GM21367 (cell line): Measurements from ENCODE around the gene NOL9.
"Not testable (repeated sequence)": the region's sequence is repeated elsewhere in the genome, so short reads cannot be mapped to it uniquely, and the experiment has no call there.

ENCODE experiments used
- ATAC-seq: cut with Tn5 transposase; IDR thresholded peaks from one replicate; pipeline ENCODE4 v1.9.1; 2021; ENCODE audit not compliant: unreplicated experiment

The NOL9 gene

DNA sequence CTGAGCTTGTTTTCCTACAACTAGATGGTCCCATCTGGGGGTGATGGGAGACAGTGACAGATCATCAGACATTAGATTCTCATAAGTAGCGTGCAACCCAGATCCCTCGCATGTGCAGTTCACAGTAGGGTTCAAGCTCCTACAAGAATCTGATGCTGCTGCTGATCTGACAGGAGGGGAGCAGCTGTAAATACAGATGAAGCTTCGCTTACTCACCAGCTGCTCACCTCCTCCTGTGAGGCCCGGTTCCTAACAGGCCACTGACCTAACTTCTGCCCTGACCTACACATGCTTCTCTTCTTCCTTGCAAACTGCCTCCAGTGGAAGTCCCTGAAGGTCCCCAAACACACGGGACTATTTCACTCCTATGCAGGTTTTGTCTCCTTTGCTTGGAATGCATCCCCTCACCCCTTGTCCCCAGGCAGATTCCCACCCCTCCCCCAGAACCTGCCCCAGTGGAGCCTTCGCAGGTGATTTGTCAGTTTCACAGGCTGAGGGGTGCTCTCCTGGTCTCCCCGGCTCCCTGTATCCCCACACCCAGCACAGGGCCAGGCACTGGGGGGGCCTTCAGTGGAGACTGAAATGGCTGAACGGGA lies 19.8 kb upstream of the NOL9 start:
- no peak for ATAC-seq

GRCh38 chr1:6572653-6573383 lies 18.5 kb upstream of the NOL9 start:
- ATAC-seq: no peak

DNA sequence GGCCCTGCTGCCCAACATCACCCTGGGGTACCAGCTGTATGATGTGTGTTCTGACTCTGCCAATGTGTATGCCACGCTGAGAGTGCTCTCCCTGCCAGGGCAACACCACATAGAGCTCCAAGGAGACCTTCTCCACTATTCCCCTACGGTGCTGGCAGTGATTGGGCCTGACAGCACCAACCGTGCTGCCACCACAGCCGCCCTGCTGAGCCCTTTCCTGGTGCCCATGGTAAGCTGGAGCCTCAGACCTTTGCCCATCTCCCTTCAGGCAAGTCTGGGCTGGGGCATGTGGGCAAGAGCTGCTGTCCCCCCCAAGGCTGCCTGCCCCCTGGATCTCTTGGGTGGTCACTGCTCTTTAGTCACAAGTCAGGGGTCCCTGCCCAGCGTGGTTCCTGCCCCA lies 16.7 kb upstream of the NOL9 start:
- ATAC-seq: no peak

- no peak for ATAC-seq
Measured at GRCh38 chr1:6570100-6570499, 15.8 kb upstream of the NOL9 start.

DNA sequence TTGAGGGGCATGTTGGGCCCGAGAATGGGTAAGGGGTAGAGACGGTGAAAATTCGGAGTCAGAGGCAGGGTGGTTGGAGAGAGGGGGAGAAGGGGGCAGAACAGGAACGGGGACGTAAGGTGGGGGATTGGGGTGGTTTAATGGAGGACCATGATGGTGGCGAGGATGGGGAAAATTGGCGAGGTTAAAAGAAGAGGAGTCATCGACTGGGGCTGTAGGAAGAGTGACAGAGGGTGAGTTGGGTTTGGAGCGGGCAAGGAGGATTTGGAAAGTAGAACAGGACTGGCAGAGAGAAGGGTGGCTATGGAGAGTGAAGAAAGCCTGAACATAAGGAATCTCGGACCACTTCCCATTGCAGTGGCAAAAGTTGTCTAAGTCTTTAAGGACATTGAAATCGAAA lies 14.7 kb upstream of the NOL9 start:
- no peak for ATAC-seq

- no peak for ATAC-seq
Measured at GRCh38 chr1:6560267-6560666, 6.0 kb upstream of the NOL9 start.

DNA sequence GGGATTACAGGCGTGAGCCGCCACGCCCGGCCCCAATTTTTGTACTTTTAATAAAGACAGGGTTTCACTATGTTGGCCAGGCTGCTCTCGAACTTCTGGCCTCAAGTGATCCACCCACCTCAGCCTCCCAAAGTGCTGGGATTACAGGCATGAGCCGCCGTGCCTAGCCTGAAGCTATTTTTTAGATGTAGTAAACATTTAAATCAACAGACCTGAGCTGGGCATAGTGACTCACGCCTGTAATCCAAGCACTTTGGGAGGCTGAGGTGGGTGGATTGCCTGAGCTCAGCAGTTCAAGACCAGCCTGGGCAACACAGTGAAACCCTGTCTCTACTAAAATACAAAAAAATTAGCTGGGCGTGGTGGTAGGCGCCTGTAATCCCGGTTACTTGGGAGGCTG lies 4.8 kb upstream of the NOL9 start:
- ATAC-seq: not testable (repeated sequence)

GRCh38 chr1:6557597-6557996 lies 3.3 kb upstream of the NOL9 start:
- ATAC-seq: no peak

- no peak for ATAC-seq
Measured at GRCh38 chr1:6554907-6555778, 830 bp upstream of the NOL9 start, which contains the start of gene TAS1R1. TAS1R1 (plus strand) TSS chr1:6555307; CDS start chr1:6555374, 67 bp downstream.

DNA sequence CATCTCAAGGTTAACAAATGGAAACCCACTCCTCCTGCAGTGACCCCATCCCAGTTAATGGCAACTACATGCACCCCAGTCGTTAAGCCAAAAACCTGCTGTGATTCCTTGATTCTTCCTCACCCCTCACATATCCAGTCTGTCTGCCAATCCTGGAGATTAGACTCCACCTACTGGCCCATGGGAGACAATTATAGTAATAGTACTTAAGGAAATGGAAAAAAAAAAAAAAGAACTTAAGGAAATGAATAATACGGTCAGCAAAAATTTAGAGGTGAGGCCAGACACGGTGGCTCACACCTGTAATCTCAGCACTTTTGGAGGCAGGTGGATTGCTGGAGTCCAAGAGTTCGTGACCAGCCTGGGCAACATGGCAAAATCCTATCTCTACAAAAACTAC lies 7.0 kb downstream of the NOL9 start:
- ATAC-seq: no peak

DNA sequence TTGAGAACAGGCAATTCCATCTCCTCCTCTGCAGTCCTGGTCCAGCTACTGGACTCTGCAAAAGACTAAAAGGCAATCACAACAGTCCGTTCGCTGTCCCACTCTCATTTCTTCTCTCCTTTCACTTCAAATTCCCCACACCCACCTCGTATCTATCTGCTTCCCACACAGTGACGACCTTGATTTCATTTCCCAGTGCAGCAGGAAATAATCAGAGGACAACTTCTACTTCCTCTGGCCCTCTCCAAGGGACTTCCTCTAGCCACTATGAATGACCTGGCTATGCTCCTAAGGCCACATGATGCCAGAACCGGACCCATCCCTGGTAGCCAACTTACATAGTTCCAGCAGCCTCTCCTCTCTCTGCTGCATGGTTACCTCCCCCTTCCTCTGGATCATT lies 8.0 kb downstream of the NOL9 start:
- ATAC-seq: no peak

DNA sequence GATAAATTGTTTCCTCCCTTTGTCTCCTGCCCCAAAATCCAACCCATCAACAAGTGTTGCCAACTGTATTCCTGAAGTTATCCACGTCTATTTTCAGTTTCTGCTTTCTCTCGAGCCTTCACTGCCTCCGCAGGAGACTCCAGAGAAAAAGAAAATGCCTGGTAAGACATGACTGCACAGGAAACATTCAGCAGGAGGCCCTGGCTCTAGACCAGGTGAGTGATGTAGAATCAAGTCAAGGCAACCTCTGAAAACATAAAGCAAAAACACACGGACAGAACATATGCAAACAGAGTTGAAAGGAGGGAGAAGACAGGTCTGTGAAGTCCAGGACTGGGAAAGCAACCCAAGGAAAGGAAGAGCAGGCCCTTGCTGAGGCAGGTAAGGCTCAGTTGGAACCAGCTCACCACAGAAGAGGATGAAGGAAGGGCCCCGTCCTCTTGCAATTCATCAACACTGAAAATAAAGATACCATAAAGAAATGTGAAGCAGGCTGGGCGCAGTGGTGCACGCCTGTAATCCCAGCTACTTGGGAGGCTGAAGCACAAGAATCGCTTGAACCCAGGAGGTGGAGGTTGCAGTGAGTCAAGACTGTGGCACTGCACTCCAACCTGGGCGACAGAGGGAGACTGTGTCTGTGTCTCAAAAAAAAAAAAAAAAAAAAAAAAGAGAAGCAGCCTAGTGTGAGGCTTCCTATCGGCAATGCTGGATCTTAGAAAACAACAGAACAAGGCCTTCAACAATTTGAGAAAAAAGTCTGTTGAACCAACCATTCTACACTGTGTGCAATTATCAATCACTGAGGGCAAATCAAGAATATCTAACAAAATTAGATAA lies 8.8 kb downstream of the NOL9 start:
- no peak for ATAC-seq

GRCh38 chr1:6544831-6545230 lies 9.5 kb downstream of the NOL9 start:
- no peak for ATAC-seq

DNA sequence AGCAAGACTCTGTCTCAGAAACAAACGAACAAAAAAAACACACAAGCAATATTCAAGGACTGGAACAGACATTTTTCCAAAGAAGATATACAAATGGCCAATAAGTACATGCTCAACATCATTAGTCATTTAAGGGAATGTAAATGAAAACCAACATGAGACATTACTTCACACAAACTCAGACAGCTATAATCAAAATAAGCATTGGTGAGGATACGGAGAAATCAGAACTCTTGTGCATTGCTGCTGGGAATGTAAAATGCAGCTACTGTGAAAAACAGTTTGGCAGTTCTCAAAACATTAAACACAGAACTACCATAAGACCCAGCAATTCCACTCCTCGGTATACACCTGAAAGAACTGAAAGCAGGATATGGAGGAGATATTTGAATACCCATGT lies 15.4 kb downstream of the NOL9 start:
- ATAC-seq: no peak

DNA sequence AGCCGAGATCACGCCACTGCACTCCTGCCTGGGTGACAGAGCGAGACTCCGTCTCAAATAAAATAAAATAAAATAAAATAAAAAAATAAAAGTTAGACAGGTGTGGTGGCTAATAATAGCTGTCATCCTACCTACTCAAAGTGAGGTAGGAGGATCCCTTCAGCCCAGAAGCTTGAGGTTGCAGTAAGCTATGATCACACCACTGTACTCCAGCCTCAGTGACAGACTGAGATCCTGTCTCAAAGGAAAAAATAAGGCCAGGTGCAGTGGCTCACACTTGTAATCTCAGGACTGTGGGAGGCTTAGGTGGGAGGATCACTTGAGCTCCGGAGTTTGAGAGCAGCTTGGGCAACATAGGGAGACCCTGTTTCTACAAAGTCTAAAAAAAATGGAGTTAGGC lies 18.0 kb downstream of the NOL9 start:
- ATAC-seq: no peak

GRCh38 chr1:6535214-6535613 lies 19.1 kb downstream of the NOL9 start:
- no peak for ATAC-seq

DNA sequence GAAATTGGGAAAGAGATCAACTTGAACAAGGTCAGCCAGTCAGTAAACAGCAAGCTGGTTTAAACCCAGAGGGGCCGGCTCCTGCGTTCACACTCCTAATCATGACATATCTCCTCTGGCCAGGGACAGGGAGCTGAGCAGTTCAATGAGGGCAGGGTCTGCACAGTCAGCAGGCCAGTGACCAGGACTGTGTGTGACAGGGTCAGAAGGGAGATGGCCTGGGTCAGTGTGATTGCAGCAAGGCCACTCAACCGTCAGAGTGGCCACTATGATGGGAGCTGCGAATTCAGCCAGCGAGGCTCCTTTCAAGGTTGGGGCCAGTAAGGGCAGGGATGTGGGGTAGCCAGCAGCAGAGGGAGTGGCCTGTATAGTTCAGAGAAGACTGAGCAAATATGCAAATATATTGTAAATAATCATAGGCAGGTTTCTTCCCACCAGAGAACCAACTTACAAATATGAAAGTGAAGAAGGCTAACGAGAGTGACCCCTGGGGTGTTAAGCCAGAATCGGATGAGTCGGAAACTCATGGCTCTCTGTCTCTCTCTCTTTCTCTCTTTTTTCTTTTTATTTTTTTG lies 20.0 kb downstream of the NOL9 start:
- no peak for ATAC-seq

DNA sequence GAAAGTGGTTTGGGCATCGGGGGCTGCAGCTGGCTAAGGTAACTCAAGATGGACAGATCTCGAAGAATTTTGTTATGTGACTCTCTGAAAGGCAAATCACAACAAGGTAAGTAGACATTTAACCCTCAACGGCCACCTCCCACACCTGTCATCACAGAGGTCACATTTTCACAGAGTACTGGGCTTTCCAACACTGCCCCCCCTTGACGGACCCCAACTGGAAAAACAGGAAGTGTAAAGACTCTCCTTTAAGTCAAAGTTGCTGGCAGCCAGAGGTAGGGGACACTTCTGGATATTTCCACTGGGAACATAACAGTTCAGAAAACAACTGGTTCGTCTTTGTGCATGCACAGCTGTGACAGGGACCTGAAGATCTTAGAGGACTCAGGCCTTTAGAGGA lies 22.3 kb downstream of the NOL9 start:
- no peak for ATAC-seq

DNA sequence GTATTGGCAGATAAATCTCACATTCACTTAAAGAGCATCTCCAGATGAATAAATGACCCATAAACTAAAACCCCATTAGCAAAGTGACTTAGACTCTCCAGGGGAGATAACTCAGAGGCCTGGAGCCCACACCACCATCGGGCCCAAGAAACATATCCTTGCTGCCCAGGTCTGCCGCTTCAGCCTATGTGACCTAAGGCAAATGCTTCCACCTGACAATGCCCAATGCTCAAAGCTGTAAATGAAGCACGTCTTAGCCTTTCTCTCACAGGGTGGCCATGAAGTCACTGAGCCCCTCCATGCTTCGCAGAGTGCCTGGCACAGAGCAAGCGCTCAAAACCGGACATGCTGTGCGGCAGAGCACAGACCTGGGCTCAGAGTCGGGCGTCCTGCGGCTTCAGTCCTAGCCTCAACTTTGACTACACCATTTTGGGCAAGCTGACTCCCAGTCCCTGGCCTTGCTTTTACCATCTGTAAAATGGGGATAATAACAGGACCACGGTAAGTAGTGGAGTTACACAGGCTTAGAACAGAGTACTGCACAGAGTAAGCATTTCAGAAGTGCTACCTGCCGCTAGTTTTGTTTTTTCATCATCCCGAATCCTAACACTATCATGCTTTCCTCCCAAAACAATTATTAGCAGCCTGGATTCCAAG lies 23.7 kb downstream of the NOL9 start:
- no peak for ATAC-seq

GRCh38 chr1:6528492-6528891 lies 25.8 kb downstream of the NOL9 start:
- ATAC-seq: no peak
